OCI-LY3 (cell line): ENCODE measurements around the gene PNRC2.

ENCODE experiments used
- H2AFZ ChIP-seq: fragments of 200-600, 300-600 bp; shearing (Covaris generic); 2 replicates; pipeline ENCODE4 v1.6.0; 2014; ENCODE audit warnings: antibody characterized with exemption, low read depth, low read length
- H3K27ac ChIP-seq: fragments of 200-600, 300-600 bp; sonication (generic); 2 replicates; pipeline ENCODE4 v1.5.1; 2014; ENCODE audit warnings: mild to moderate bottlenecking, low read length, moderate library complexity, mixed read lengths
- H3K27me3 ChIP-seq: fragments of 200-600, 300-600 bp; sonication (generic); 2 replicates; pipeline ENCODE4 v1.6.1; 2014; ENCODE audit warnings: low read depth, low read length, mixed read lengths
- H3K36me3 ChIP-seq: fragments of 200-600, 300-600 bp; sonication (generic); replicated peaks from 2 replicates; pipeline ENCODE3; 2014; ENCODE audit warnings: low read depth, low read length, mixed read lengths
- H3K4me1 ChIP-seq: fragments of 300-600, 200-600 bp; sonication (generic); 2 replicates; pipeline ENCODE4 v1.6.1; 2014; ENCODE audit warnings: low read length, mixed read lengths
- H3K4me2 ChIP-seq: fragments of 200-600, 300-600 bp; sonication (generic); 2 replicates; pipeline ENCODE4 v1.6.1; 2014; ENCODE audit warnings: low read length, mixed read lengths
- H3K4me3 ChIP-seq: fragments of 300-600, 200-600 bp; sonication (generic); 2 replicates; pipeline ENCODE4 v1.5.1; 2014; ENCODE audit warnings: antibody characterized with exemption, mild to moderate bottlenecking, low read length, moderate library complexity
- H3K79me2 ChIP-seq: fragments of 300-600, 200-600 bp; shearing (Covaris generic); 2 replicates; pipeline ENCODE4 v1.6.1; 2014; ENCODE audit warnings: mild to moderate bottlenecking, low read length, mixed read lengths
- H3K9ac ChIP-seq: fragments of 300-600, 200-600 bp; shearing (Covaris generic); 2 replicates; pipeline ENCODE4 v1.6.0; 2014; ENCODE audit warnings: mild to moderate bottlenecking, low read length, moderate library complexity
- H3K9me3 ChIP-seq: fragments of 200-600, 300-600 bp; shearing (Covaris generic); 2 replicates; pipeline ENCODE4 v1.6.1; 2014; ENCODE audit warnings: low read length, mixed read lengths; ENCODE audit not compliant: insufficient read depth
- H4K20me1 ChIP-seq: fragments of 200-600, 300-600 bp; sonication (generic); 2 replicates; pipeline ENCODE4 v1.6.1; 2016; ENCODE audit warnings: low read length, mixed read lengths; ENCODE audit not compliant: insufficient read depth
- CTCF ChIP-seq: fragments of 200-600, 300-600 bp; sonication (generic); IDR thresholded peaks from 2 replicates; pipeline ENCODE4 v1.5.1; 2014; ENCODE audit warnings: antibody characterized with exemption, low read length, low read depth
- EZH2phosphoT487 ChIP-seq: fragments of 200-600 bp; shearing (Covaris generic); IDR thresholded peaks from 2 replicates; pipeline ENCODE4 v1.6.1; 2018; ENCODE audit warnings: antibody characterized with exemption, mixed run types, low read depth

PNRC2 gene

GRCh38 chr1:23924601-23925000 lies 35.0 kb upstream of the PNRC2 start:
- Histone ChIP-seq H3K9me3 (no peaks in the 10 kb centered on the region), H3K4me2 (no peak overlapping the region), H3K79me2 (no peaks in the 10 kb centered on the region), H3K27ac (no peak overlapping the region), H3K4me1 (peaks cover 5% of the 10 kb centered on the region; the same call in 1 of the 2 replicates), H3K9ac (no peak overlapping the region), H3K27me3 (no peaks in the 10 kb centered on the region), H3K4me3 (no peak overlapping the region), H3K36me3 (no peaks in the 10 kb centered on the region), H4K20me1 (no peaks in the 10 kb centered on the region), H2AFZ (no peak overlapping the region)
- TF ChIP-seq EZH2phosphoT487 (no peak), CTCF (no peak)

- Histone ChIP-seq H3K27me3 (no peaks in the 10 kb centered on the region), H3K27ac (no peak overlapping the region), H4K20me1 (no peaks in the 10 kb centered on the region), H3K9ac (no peak overlapping the region), H3K36me3 (no peaks in the 10 kb centered on the region), H3K4me1 (no peaks in the 10 kb centered on the region), H2AFZ (no peak overlapping the region), H3K4me2 (no peak overlapping the region), H3K9me3 (no peaks in the 10 kb centered on the region), H3K79me2 (no peaks in the 10 kb centered on the region), H3K4me3 (no peak overlapping the region)
- TF ChIP-seq CTCF, result no peak
- no peak for TF ChIP-seq EZH2phosphoT487
Observed at GRCh38 chr1:23925279-23925678, 34.3 kb upstream of the PNRC2 start.

- H3K9me3 ChIP-seq, result no peaks in the 10 kb centered on the region
- peaks cover 15% of the 10 kb centered on the region for H3K4me1 ChIP-seq
- TF ChIP-seq EZH2phosphoT487 (no peak), CTCF (no peak)
- H3K4me3 ChIP-seq, result no peak overlapping the region
- H3K36me3 ChIP-seq, result no peaks in the 10 kb centered on the region
- H3K27me3 ChIP-seq, result no peaks in the 10 kb centered on the region
- no peaks in the 10 kb centered on the region for H3K79me2 ChIP-seq
- no peak overlapping the region for H3K27ac ChIP-seq
- no peak overlapping the region for H3K4me2 ChIP-seq
- no peak overlapping the region for H2AFZ ChIP-seq
- no peak overlapping the region for H3K9ac ChIP-seq
- H4K20me1 ChIP-seq, result no peaks in the 10 kb centered on the region
Observed at GRCh38 chr1:23927097-23927496, 32.5 kb upstream of the PNRC2 start.

- H3K27ac ChIP-seq, result no peak overlapping the region
- H3K36me3 ChIP-seq, result no peaks in the 10 kb centered on the region
- peaks cover 31% of the 10 kb centered on the region for H3K4me1 ChIP-seq
- no peaks in the 10 kb centered on the region for H4K20me1 ChIP-seq
- H3K9ac ChIP-seq, result no peak overlapping the region
- no peaks in the 10 kb centered on the region for H3K79me2 ChIP-seq
- H2AFZ ChIP-seq, result no peak overlapping the region
- no peak overlapping the region for H3K4me3 ChIP-seq
- no peak overlapping the region for H3K4me2 ChIP-seq
- H3K27me3 ChIP-seq, result no peaks in the 10 kb centered on the region
- TF ChIP-seq CTCF (no peak), EZH2phosphoT487 (no peak)
- no peaks in the 10 kb centered on the region for H3K9me3 ChIP-seq
Observed at GRCh38 chr1:23928789-23929188, 30.8 kb upstream of the PNRC2 start.
